Adrenal gland (tissue), 5 donors: ENCODE results near the gene BMERB1.

Experiments
- CTCF ChIP-seq, 6 experiments: fragments of 450-650 bp in 4 of 6; fragments of 200-600 bp in 2 of 6; sonication (generic) in 1 of 6; IDR thresholded peaks; 1 replicate in 5 of 6; 2 replicates in 1 of 6; pipeline versions ENCODE4 v1.5.1 to v1.8.0; 2016 to 2021; ENCODE audit warnings: antibody characterized with exemption in 6 of 6, mild to moderate bottlenecking in 2 of 6, moderate library complexity in 1 of 6
- POLR2A ChIP-seq, 2 donors: fragments of 450-650 bp; IDR thresholded peaks; one replicate each; pipeline ENCODE4 v1.6.1; 2017; ENCODE audit warnings: antibody characterized with exemption in 2 of 2, mild to moderate bottlenecking in 2 of 2, moderate library complexity in 1 of 2
- donor health status: DM: no; HTN: no; CAD: no.

- TF ChIP-seq POLR2A (IDR thresholded peaks at IDR 0.05) (no peak), CTCF (IDR thresholded peaks at IDR 0.05) (no peak)
These were observed 121.7 kb downstream of the BMERB1 start for GRCh38 chr16:15556130-15556529.
